Duodenal mucosa (tissue), 2 donors: ENCODE measurements around the gene TNS1.

Experiments
- H3K27ac ChIP-seq: one replicate; pipeline ENCODE4 v1.7.0; 2013; ENCODE audit warnings: low read depth, low read length
- H3K27me3 ChIP-seq, 2 donors: one replicate each; pipeline ENCODE4 v1.7.0; 2013; ENCODE audit warnings: low read length in 2 of 2, control low read depth in 1 of 2; ENCODE audit not compliant: insufficient read depth in 2 of 2, control insufficient read depth in 1 of 2
- H3K36me3 ChIP-seq, 2 donors: one replicate each; pipeline ENCODE4 v1.7.0; 2013; ENCODE audit warnings: low read length in 2 of 2, control low read depth in 1 of 2; ENCODE audit not compliant: insufficient read depth in 2 of 2, control insufficient read depth in 1 of 2
- H3K4me1 ChIP-seq, 2 donors: one replicate each; pipeline ENCODE4 v1.7.0; 2013; ENCODE audit warnings: low read length in 2 of 2, control low read depth in 1 of 2; ENCODE audit not compliant: insufficient read depth in 2 of 2, control insufficient read depth in 1 of 2
- H3K4me3 ChIP-seq, 2 donors: one replicate each; pipeline ENCODE4 v1.7.0; 2013; ENCODE audit warnings: low read length in 2 of 2, low read depth in 1 of 2
- H3K9ac ChIP-seq, 2 donors: one replicate each; pipeline ENCODE4 v1.7.0; 2013; ENCODE audit warnings: low read length in 2 of 2, low read depth in 1 of 2
- H3K9me3 ChIP-seq, 2 donors: one replicate each; pipeline ENCODE4 v1.7.0; 2013; ENCODE audit warnings: low read length in 2 of 2, control low read depth in 1 of 2; ENCODE audit not compliant: control insufficient read depth in 1 of 2

TNS1 gene

DNA sequence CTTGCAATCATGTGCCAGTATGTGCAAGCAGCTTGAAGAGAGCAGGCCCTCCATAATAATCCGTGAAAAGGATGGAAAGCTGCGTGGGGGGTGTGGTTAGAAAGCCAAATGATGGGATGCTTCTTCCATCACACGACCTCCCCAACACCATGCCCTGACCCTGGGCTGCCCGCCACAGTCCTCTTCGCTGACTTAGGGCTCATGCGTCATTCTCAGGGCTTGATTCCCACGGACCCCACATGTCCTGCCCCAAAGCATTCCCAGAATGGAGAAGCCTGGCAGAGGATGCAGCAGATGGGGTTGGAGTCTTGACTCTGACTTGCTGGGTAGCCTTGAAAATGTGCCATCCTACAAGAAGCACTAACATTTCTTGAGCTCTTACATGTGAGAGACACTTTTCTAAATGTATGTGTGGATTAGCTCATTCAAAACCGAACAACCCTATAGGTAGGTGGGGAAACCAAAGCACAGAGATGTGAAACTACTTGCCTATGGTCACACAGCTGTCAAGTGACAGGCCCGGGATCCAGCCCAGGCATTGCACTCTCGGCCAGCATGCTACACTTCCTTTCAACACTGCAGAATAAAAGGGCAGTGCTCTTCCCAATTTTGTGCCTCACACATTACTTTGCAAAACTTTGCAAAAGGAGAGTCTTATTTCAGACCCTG is 3.7 kb downstream of the TNS1 start:
- H3K9me3 ChIP-seq, result no peaks in the 10 kb centered on the region
- H3K9ac ChIP-seq, result no peak overlapping the region
- H3K27me3 ChIP-seq, result no peaks in the 10 kb centered on the region
- peaks cover 0 to 8% of the 10 kb centered on the region in 2 donors for H3K4me1 ChIP-seq
- no peaks in the 10 kb centered on the region for H3K36me3 ChIP-seq
- H3K4me3 ChIP-seq, result no peak overlapping the region
- no peak overlapping the region for H3K27ac ChIP-seq

GRCh38 chr2:217997510-217997909 is 5.3 kb downstream of the TNS1 start:
- Histone ChIP-seq H3K27ac (no peak overlapping the region), H3K27me3 (no peaks in the 10 kb centered on the region), H3K9me3 (no peaks in the 10 kb centered on the region), H3K9ac (no peak overlapping the region), H3K4me1 (peaks cover 9 to 14% of the 10 kb centered on the region in 2 donors), H3K36me3 (no peaks in the 10 kb centered on the region), H3K4me3 (no peak overlapping the region)

- Histone ChIP-seq H3K4me1 (peaks cover 9 to 14% of the 10 kb centered on the region in 2 donors), H3K36me3 (no peaks in the 10 kb centered on the region), H3K4me3 (no peak overlapping the region), H3K9ac (no peak overlapping the region), H3K9me3 (no peaks in the 10 kb centered on the region), H3K27ac (no peak overlapping the region), H3K27me3 (no peaks in the 10 kb centered on the region)
Observed at GRCh38 chr2:217996361-217996760, 6.4 kb downstream of the TNS1 start.

DNA sequence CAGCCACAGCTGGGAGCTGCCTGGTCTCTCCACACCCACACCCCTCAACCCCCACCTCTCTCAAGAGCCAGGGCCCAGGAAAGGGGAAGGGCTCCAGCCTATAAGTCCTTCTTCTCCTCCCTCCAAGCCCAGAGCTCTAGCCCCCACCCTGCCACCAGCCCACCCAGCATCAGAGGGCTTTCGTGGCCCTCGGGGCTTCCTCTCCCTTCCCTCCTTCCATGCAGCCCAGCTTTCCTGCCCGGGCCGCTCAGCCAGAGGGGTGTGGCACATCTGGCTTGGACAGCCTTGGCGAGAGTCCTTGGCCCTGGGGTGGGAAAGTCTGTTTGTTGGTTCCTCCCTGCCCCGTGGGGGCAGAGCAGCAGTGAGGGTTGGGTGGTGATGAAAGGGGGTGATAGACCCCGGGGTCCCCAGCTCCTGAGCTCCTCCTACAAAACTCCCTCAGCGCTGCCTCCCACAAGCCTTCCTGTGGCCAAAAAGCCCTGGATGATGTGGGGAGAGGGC is 7.0 kb downstream of the TNS1 start:
- Histone ChIP-seq H3K9me3 (no peaks in the 10 kb centered on the region), H3K27ac (no peak overlapping the region)

GRCh38 chr2:217994776-217995274 is 8.0 kb downstream of the TNS1 start:
- H3K9me3 ChIP-seq, result no peaks in the 10 kb centered on the region
- H3K9ac ChIP-seq, result no peak overlapping the region
- H3K27me3 ChIP-seq, result no peaks in the 10 kb centered on the region
- H3K36me3 ChIP-seq, result no peaks in the 10 kb centered on the region
- no peak overlapping the region for H3K4me3 ChIP-seq
- H3K27ac ChIP-seq, result no peak overlapping the region
- H3K4me1 ChIP-seq, result peaks cover 9 to 14% of the 10 kb centered on the region in 2 donors

More for the DNA sequence above, 7.0 kb downstream of the TNS1 start:
- Histone ChIP-seq H3K4me1 (peaks cover 9 to 14% of the 10 kb centered on the region in 2 donors), H3K4me3 (no peak overlapping the region), H3K27me3 (no peaks in the 10 kb centered on the region), H3K9ac (no peak overlapping the region), H3K36me3 (no peaks in the 10 kb centered on the region)

DNA sequence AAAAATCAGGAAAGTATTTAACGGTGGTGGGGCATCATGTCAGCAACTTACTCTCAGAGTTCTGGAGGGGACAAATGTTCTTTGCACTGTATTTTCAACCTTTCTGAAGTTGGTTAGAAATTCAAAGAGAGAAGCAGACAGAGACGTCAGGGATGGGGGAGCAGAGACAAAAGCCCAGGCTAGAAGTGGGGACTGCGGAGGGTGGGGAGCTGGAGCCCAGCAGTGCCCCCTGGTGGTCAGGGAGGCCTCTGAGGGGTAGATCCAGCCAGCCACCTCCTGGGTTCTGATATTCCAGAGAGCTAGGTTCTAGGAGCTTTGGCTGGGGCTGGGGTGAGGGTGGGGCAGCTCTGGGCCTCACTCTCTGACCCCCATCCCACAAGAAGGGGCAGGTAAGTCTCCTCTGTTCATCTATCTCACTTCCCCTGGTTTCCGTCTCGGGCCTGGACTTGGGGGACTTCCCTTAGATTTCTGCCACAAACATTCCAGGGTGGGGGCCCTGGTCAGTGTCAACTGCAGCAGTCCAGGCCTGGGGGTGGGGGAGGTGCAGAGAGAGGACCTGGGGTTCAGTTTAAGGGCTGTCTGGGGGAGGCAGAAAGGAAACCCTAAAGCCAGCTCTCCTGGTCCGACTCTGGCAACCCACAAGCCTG is 8.9 kb downstream of the TNS1 start:
- H3K4me3 ChIP-seq, result no peak overlapping the region
- H3K27ac ChIP-seq, result no peak overlapping the region
- H3K9ac ChIP-seq, result no peak overlapping the region
- H3K27me3 ChIP-seq, result no peaks in the 10 kb centered on the region
- H3K9me3 ChIP-seq, result no peaks in the 10 kb centered on the region
- no peaks in the 10 kb centered on the region for H3K36me3 ChIP-seq
- H3K4me1 ChIP-seq, result peaks cover 10 to 14% of the 10 kb centered on the region in 2 donors

GRCh38 chr2:217993138-217993537 is 9.7 kb downstream of the TNS1 start:
- H3K36me3 ChIP-seq, result no peaks in the 10 kb centered on the region
- no peaks in the 10 kb centered on the region for H3K9me3 ChIP-seq
- H3K4me1 ChIP-seq, result peaks cover 18 to 22% of the 10 kb centered on the region in 2 donors
- no peak overlapping the region for H3K4me3 ChIP-seq
- H3K9ac ChIP-seq, result no peak overlapping the region
- H3K27me3 ChIP-seq, result no peaks in the 10 kb centered on the region
- no peak overlapping the region for H3K27ac ChIP-seq

DNA sequence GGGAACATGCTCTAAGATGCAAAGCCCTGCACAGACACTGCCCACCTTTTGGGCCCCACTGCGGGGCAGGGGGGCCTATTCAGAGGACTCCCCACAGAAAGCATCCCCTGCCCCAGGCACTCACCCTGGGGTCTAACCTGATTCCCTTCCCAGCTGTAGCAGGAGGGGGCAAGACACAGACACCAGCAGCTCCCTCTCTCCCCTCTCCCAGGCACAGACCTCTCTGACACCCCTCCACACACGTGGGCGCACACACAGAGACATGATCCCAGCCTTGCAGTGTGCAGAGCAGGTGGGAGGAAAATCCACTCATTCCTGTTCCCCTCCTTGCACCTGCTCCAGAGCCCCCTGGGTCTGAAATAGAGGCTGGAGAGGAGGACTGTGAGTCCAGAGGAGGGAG is 10.7 kb downstream of the TNS1 start:
- Histone ChIP-seq H3K27ac (no peak overlapping the region), H3K27me3 (no peaks in the 10 kb centered on the region), H3K9ac (no peak overlapping the region), H3K9me3 (no peaks in the 10 kb centered on the region), H3K4me1 (peaks cover 24 to 25% of the 10 kb centered on the region in 2 donors), H3K4me3 (no peak overlapping the region), H3K36me3 (no peaks in the 10 kb centered on the region)

- H3K4me1 ChIP-seq, result peaks cover 24 to 25% of the 10 kb centered on the region in 2 donors
- H3K9me3 ChIP-seq, result no peaks in the 10 kb centered on the region
- no peak overlapping the region for H3K4me3 ChIP-seq
- no peaks in the 10 kb centered on the region for H3K36me3 ChIP-seq
- no peak overlapping the region for H3K27ac ChIP-seq
- no peaks in the 10 kb centered on the region for H3K27me3 ChIP-seq
- no peak overlapping the region for H3K9ac ChIP-seq
Observed at GRCh38 chr2:217990791-217991465, 11.9 kb downstream of the TNS1 start.

- Histone ChIP-seq H3K4me3 (no peak overlapping the region), H3K4me1 (peaks cover 24% of the 10 kb centered on the region in 2 donors), H3K27me3 (no peaks in the 10 kb centered on the region), H3K36me3 (no peaks in the 10 kb centered on the region), H3K9me3 (no peaks in the 10 kb centered on the region), H3K9ac (no peak overlapping the region), H3K27ac (no peak overlapping the region)
Observed at GRCh38 chr2:217990389-217990788, 12.4 kb downstream of the TNS1 start.
